WTC11 (cell line): ENCODE data around the gene H1-8. TPM values are rescaled to one million over a fixed set of nuclear protein-coding genes. Genes with fewer than 3 reads are reported as not detected.

Experiments used
- ATAC-seq: fragments of 200-7000 bp; cut with Tn5 transposase; 2 replicates; pipeline ENCODE4 v1.10.0; 2021; ENCODE audit warnings: mild to moderate bottlenecking, moderate library complexity
- CTCF ChIA-PET: fragments of 300-600 bp; sonication (Branson Sonifier 250); formaldehyde crosslinking; loops from one replicate; lab custom pipeline; 2021; ENCODE audit warnings: antibody characterized with exemption; lab: Charles Lee
- POLR2A ChIA-PET: fragments of 350-600 bp; sonication (Branson Sonifier 250); formaldehyde crosslinking; loops from one replicate; lab custom pipeline; 2021; ENCODE audit warnings: antibody characterized with exemption; lab: Charles Lee
- DNase-seq: peaks from one replicate; pipeline ENCODE4 v3.0.0; 2021; ENCODE audit warnings: low spot score
- H3K27ac Mint-ChIP-seq: 2 replicates; pipeline ENCODE4 v1.8.0; 2021; ENCODE audit warnings: mixed read lengths
- H3K27me3 Mint-ChIP-seq: 2 replicates; pipeline ENCODE4 v1.8.0; 2021; ENCODE audit warnings: low read depth, mild to moderate bottlenecking, moderate library complexity, mixed read lengths
- H3K36me3 Mint-ChIP-seq: 2 replicates; pipeline ENCODE4 v1.8.0; 2021; ENCODE audit warnings: mixed read lengths
- H3K4me1 Mint-ChIP-seq: 2 replicates; pipeline ENCODE4 v1.8.0; 2022; ENCODE audit warnings: mixed read lengths
- H3K4me3 Mint-ChIP-seq: 2 replicates; pipeline ENCODE4 v1.8.0; 2021; ENCODE audit warnings: mild to moderate bottlenecking, moderate library complexity, mixed read lengths
- H3K9me3 Mint-ChIP-seq: 2 replicates; pipeline ENCODE4 v1.8.0; 2021; ENCODE audit warnings: mixed read lengths
- ARID4B ChIP-seq: sonication (generic); formaldehyde crosslinking; IDR thresholded peaks from 2 replicates; pipeline ENCODE4 v1.8.0; 2023; ENCODE audit warnings: missing genetic modification reagents, mild to moderate bottlenecking, borderline replicate concordance
- ATF1 ChIP-seq: sonication (generic); formaldehyde crosslinking; IDR thresholded peaks from 2 replicates; pipeline ENCODE4 v1.8.1; 2023; ENCODE audit warnings: mild to moderate bottlenecking, moderate library complexity, missing genetic modification reagents
- EMX1 ChIP-seq: fragments of 250-450 bp; sonication (Bioruptor Pico); IDR thresholded peaks from 2 replicates; pipeline ENCODE4 v1.8.0; 2021; ENCODE audit warnings: mild to moderate bottlenecking
- ESRRA ChIP-seq: sonication (generic); formaldehyde crosslinking; IDR thresholded peaks from 2 replicates; pipeline ENCODE4 v1.8.1; 2022; ENCODE audit warnings: mild to moderate bottlenecking, missing genetic modification reagents, borderline replicate concordance
- GRHL2 ChIP-seq: fragments of 250-450 bp; sonication (Bioruptor Pico); IDR thresholded peaks from 2 replicates; pipeline ENCODE4 v1.8.0; 2022; ENCODE audit warnings: mild to moderate bottlenecking, moderate library complexity; ENCODE audit not compliant: insufficient replicate concordance, severe bottlenecking
- GTF2I ChIP-seq: fragments of 250-450 bp; sonication (Bioruptor Pico); conservative IDR thresholded peaks from 2 replicates; pipeline ENCODE4 v1.4.0; 2021; ENCODE audit warnings: mild to moderate bottlenecking
- HMGA2 ChIP-seq: fragments of 250-450 bp; sonication (Bioruptor Pico); IDR thresholded peaks from 2 replicates; pipeline ENCODE4 v1.4.0; 2021; ENCODE audit warnings: mild to moderate bottlenecking, moderate library complexity
- IRF1 ChIP-seq: sonication (generic); formaldehyde crosslinking; IDR thresholded peaks from 2 replicates; pipeline ENCODE4 v1.8.0; 2023; ENCODE audit warnings: missing genetic modification reagents
- JAZF1 ChIP-seq: fragments of 250-450 bp; sonication (Bioruptor Pico); IDR thresholded peaks from 2 replicates; pipeline ENCODE4 v1.9.0; 2021; ENCODE audit warnings: moderate library complexity, mild to moderate bottlenecking, inconsistent platforms
- MYBL2 ChIP-seq: sonication (generic); formaldehyde crosslinking; IDR thresholded peaks from 2 replicates; pipeline ENCODE4 v1.8.1; 2023; ENCODE audit warnings: mild to moderate bottlenecking, moderate library complexity, missing genetic modification reagents
- NFYB ChIP-seq: sonication (generic); formaldehyde crosslinking; conservative IDR thresholded peaks from 2 replicates; pipeline ENCODE4 v1.8.0; 2022; ENCODE audit warnings: low read depth, missing genetic modification reagents
- NR2C2 ChIP-seq: sonication (generic); formaldehyde crosslinking; IDR thresholded peaks from 2 replicates; pipeline ENCODE4 v1.8.0; 2022; ENCODE audit warnings: mild to moderate bottlenecking, missing genetic modification reagents
- NR3C1 ChIP-seq: sonication (generic); formaldehyde crosslinking; conservative IDR thresholded peaks from 2 replicates; pipeline ENCODE4 v1.8.1; 2023; ENCODE audit warnings: low read depth, mild to moderate bottlenecking, missing genetic modification reagents
- OVOL2 ChIP-seq: fragments of 250-450 bp; sonication (Bioruptor Pico); IDR thresholded peaks from 2 replicates; pipeline ENCODE4 v1.9.0; 2021; ENCODE audit warnings: mild to moderate bottlenecking, borderline replicate concordance
- PRRX2 ChIP-seq: fragments of 250-450 bp; sonication (Bioruptor Pico); IDR thresholded peaks from 2 replicates; pipeline ENCODE4 v1.8.0; 2021; ENCODE audit warnings: mild to moderate bottlenecking
- SMAD3 ChIP-seq: sonication (generic); formaldehyde crosslinking; IDR thresholded peaks from 2 replicates; pipeline ENCODE4 v1.8.0; 2022; ENCODE audit warnings: missing genetic modification reagents, mild to moderate bottlenecking, borderline replicate concordance
- SMAD4 ChIP-seq: sonication (generic); formaldehyde crosslinking; IDR thresholded peaks from 2 replicates; pipeline ENCODE4 v1.8.0; 2022; ENCODE audit warnings: mild to moderate bottlenecking, missing genetic modification reagents
- USF1 ChIP-seq: sonication (generic); formaldehyde crosslinking; IDR thresholded peaks from 2 replicates; pipeline ENCODE4 v1.8.0; 2022; ENCODE audit warnings: mild to moderate bottlenecking, missing genetic modification reagents
- ZNF121 ChIP-seq: sonication (generic); formaldehyde crosslinking; IDR thresholded peaks from 2 replicates; pipeline ENCODE4 v1.8.0; 2023; ENCODE audit warnings: missing genetic modification reagents
- ZNF232 ChIP-seq: sonication (generic); formaldehyde crosslinking; IDR thresholded peaks from 2 replicates; pipeline ENCODE4 v1.8.0; 2022; ENCODE audit warnings: mild to moderate bottlenecking, missing genetic modification reagents
- ZNF671 ChIP-seq: fragments of 250-450 bp; sonication (Bioruptor Pico); IDR thresholded peaks from 2 replicates; pipeline ENCODE4 v1.8.0; 2021; ENCODE audit warnings: mild to moderate bottlenecking
- total RNA-seq: library from RNA; stranded (reverse); gene quantifications from 3 replicates; pipeline ENCODE4 v1.2.3, GENCODE V29; 2021
- TF ChIP-seq, protein P1 (sequence below): sonication (generic); formaldehyde crosslinking; IDR thresholded peaks from 2 replicates; pipeline ENCODE4 v1.8.1; 2022; ENCODE audit warnings: missing genetic modification reagents, borderline replicate concordance
- TF ChIP-seq, protein P2 (sequence below): sonication (generic); formaldehyde crosslinking; IDR thresholded peaks from 2 replicates; pipeline ENCODE4 v1.8.0; 2022; ENCODE audit warnings: mild to moderate bottlenecking, missing genetic modification reagents
- TF ChIP-seq, protein P3 (sequence below): sonication (generic); formaldehyde crosslinking; IDR thresholded peaks from 2 replicates; pipeline ENCODE4 v1.8.0; 2023; ENCODE audit warnings: mild to moderate bottlenecking, missing genetic modification reagents

The H1-8 gene
- total RNA-seq, 1 experiment from 2014 or later = not detected

DNA sequence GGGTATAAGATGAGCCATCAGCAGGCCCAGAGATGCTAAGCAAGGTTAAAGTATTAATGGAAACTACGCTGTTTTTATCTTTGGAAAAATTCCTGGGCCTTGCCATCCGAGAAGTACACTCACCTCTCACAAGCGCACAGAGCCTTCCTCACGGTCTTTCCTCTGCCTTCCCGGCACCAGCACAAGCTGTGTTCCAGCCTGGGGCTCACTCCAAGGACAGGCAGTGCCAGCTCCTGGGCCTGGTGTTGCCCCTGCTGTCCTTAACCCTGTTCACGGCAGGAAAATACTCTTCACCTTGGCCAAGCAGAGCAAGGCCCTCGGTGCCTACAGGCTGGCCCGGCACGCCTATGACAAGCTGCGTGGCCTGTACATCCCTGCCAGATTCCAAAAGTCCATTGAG, 28.9 kb upstream of the H1-8 start:
- no peak for TF ChIP-seq ESRRA (CRISPR knock-in tag)
- no peak for TF ChIP-seq OVOL2 (CRISPR knock-in tag)
- TF ChIP-seq EMX1 (CRISPR knock-in tag) = no peak
- no peak for TF ChIP-seq MYBL2 (CRISPR knock-in tag)
- TF ChIP-seq NR2C2 (CRISPR knock-in tag) = no peak
- no peak for TF ChIP-seq GTF2I (CRISPR knock-in tag)
- no peak for TF ChIP-seq SMAD3 (CRISPR knock-in tag)
- no peak for TF ChIP-seq GRHL2
- TF ChIP-seq, protein P1, sequence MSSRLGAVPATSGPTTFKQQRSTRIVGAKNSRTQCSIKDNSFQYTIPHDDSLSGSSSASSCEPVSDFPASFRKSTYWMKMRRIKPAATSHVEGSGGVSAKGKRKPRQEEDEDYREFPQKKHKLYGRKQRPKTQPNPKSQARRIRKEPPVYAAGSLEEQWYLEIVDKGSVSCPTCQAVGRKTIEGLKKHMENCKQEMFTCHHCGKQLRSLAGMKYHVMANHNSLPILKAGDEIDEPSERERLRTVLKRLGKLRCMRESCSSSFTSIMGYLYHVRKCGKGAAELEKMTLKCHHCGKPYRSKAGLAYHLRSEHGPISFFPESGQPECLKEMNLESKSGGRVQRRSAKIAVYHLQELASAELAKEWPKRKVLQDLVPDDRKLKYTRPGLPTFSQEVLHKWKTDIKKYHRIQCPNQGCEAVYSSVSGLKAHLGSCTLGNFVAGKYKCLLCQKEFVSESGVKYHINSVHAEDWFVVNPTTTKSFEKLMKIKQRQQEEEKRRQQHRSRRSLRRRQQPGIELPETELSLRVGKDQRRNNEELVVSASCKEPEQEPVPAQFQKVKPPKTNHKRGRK (CRISPR knock-in tag) = no peak
- TF ChIP-seq, protein P2, sequence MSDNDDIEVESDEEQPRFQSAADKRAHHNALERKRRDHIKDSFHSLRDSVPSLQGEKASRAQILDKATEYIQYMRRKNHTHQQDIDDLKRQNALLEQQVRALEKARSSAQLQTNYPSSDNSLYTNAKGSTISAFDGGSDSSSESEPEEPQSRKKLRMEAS (CRISPR knock-in tag) = no peak
- no peak for TF ChIP-seq ARID4B (CRISPR knock-in tag)
- TF ChIP-seq, protein P3, sequence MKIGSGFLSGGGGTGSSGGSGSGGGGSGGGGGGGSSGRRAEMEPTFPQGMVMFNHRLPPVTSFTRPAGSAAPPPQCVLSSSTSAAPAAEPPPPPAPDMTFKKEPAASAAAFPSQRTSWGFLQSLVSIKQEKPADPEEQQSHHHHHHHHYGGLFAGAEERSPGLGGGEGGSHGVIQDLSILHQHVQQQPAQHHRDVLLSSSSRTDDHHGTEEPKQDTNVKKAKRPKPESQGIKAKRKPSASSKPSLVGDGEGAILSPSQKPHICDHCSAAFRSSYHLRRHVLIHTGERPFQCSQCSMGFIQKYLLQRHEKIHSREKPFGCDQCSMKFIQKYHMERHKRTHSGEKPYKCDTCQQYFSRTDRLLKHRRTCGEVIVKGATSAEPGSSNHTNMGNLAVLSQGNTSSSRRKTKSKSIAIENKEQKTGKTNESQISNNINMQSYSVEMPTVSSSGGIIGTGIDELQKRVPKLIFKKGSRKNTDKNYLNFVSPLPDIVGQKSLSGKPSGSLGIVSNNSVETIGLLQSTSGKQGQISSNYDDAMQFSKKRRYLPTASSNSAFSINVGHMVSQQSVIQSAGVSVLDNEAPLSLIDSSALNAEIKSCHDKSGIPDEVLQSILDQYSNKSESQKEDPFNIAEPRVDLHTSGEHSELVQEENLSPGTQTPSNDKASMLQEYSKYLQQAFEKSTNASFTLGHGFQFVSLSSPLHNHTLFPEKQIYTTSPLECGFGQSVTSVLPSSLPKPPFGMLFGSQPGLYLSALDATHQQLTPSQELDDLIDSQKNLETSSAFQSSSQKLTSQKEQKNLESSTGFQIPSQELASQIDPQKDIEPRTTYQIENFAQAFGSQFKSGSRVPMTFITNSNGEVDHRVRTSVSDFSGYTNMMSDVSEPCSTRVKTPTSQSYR = no peak
- TF ChIP-seq SMAD4 (CRISPR knock-in tag) = no peak
- no peak for TF ChIP-seq ZNF232
- TF ChIP-seq, all 79 proteins: peak for 0
- ChIA-PET CTCF (interaction anchor here (1.4 kb wide), 1 partner anchor 24 kb away, joined by 8 read pairs; no protein-coding TSS in a partner anchor), POLR2A (interaction anchor here (0.5 kb wide), 1 partner anchor 25 kb away, joined by 3 read pairs; no protein-coding TSS in a partner anchor)
- no peaks in the 10 kb centered on the region for H3K4me1 Mint-ChIP-seq
- no peak overlapping the region for H3K27ac Mint-ChIP-seq
- H3K36me3 Mint-ChIP-seq = no peaks in the 10 kb centered on the region; the same call in 1 of the 2 replicates
- H3K9me3 Mint-ChIP-seq = no peaks in the 10 kb centered on the region
- DNase-seq = no peak
- H3K27me3 Mint-ChIP-seq = no peaks in the 10 kb centered on the region; the same call in 1 of the 2 replicates
- ATAC-seq = no peak
- no peak overlapping the region for H3K4me3 Mint-ChIP-seq

DNA sequence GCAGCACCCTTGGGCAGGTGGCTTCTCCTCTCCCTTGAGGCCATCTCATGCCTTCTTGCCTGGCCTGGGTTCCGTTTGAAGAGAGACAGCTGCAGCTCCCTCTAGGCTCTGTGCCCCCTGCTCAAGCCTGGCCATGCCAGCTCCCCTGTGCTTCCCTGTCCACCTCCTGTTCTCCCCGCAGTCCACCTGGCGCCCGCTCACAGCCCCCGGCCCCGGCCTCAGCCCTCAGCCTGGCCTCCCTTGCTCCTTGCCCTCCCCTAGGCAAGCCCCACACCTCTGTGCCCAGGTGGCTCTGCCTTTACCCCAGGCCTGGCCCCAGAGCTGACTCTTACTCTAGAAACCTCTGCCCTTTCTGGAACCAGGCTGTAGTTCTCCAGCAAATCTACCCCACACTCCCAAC, 28.4 kb upstream of the H1-8 start:
- no peaks in the 10 kb centered on the region for H3K9me3 Mint-ChIP-seq
- no peak overlapping the region for H3K4me3 Mint-ChIP-seq
- no peaks in the 10 kb centered on the region; the same call in 1 of the 2 replicates for H3K36me3 Mint-ChIP-seq
- H3K27ac Mint-ChIP-seq = no peak overlapping the region
- no peak for ATAC-seq
- H3K4me1 Mint-ChIP-seq = no peaks in the 10 kb centered on the region
- ChIA-PET CTCF (interaction anchor here (1.4 kb wide), 1 partner anchor 24 kb away, joined by 8 read pairs; no protein-coding TSS in a partner anchor), POLR2A (interaction anchor here (0.5 kb wide), 1 partner anchor 25 kb away, joined by 3 read pairs; no protein-coding TSS in a partner anchor)
- no peaks in the 10 kb centered on the region; the same call in 1 of the 2 replicates for H3K27me3 Mint-ChIP-seq
- no peak for DNase-seq
- TF ChIP-seq ZNF121 (CRISPR knock-in tag) (no peak), MYBL2 (CRISPR knock-in tag) (no peak), NR3C1 (CRISPR knock-in tag) (no peak), PRRX2 (CRISPR knock-in tag) (no peak), NFYB (CRISPR knock-in tag) (no peak), ZNF671 (CRISPR knock-in tag) (no peak), USF1 (CRISPR knock-in tag) (no peak), JAZF1 (CRISPR knock-in tag) (no peak), HMGA2 (no peak), IRF1 (CRISPR knock-in tag) (no peak), ATF1 (CRISPR knock-in tag) (no peak), SMAD3 (CRISPR knock-in tag) (no peak)
- TF ChIP-seq, protein P1 (CRISPR knock-in tag) = no peak
